Esophagus muscularis mucosa (tissue), 4 donors: Measurements from ENCODE around the gene PTPRN2. TPM values are rescaled to one million over a fixed set of nuclear protein-coding genes. Genes with fewer than 3 reads are reported as not detected.

Experiments
- DNase-seq: peaks from one replicate; pipeline ENCODE4 v3.0.0-alpha.2; 2017; ENCODE audit errors: extremely low spot score
- H3K27ac ChIP-seq, 4 donors: fragments of 200-600 bp; sonication (generic); replicated peaks in 1 of 4; 1 replicate in 3 of 4; 2 replicates in 1 of 4; pipeline ENCODE4 v1.5.1; 2016 to 2019; ENCODE audit warnings: mild to moderate bottlenecking in 1 of 4
- H3K27me3 ChIP-seq, 4 donors: fragments of 200-600 bp; sonication (generic); one replicate each; pipeline versions ENCODE4 v1.5.1 to v1.6.0; 2016 to 2019
- H3K36me3 ChIP-seq, 4 donors: fragments of 200-600 bp; sonication (generic); one replicate each; pipeline ENCODE4 v1.5.1; 2016 to 2019
- H3K4me1 ChIP-seq, 4 donors: fragments of 200-600 bp; sonication (generic); one replicate each; pipeline ENCODE4 v1.5.1; 2016 to 2019
- H3K4me3 ChIP-seq, 4 donors: fragments of 200-600 bp; sonication (generic); 1 replicate in 2 of 4; 2 replicates in 2 of 4; pipeline ENCODE4 v1.5.1; 2016 to 2019; ENCODE audit warnings: mild to moderate bottlenecking in 4 of 4, moderate library complexity in 1 of 4
- H3K9me3 ChIP-seq, 4 donors: fragments of 200-600 bp; sonication (generic); 1 replicate in 3 of 4; 2 replicates in 1 of 4; pipeline ENCODE4 v1.5.1; 2016 to 2019
- EP300 ChIP-seq: sonication (generic); formaldehyde crosslinking; IDR thresholded peaks from one replicate; pipeline ENCODE4 v1.6.1; 2017; ENCODE audit warnings: antibody characterized with exemption
- POLR2A ChIP-seq: fragments of 450-650 bp; IDR thresholded peaks from one replicate; pipeline ENCODE4 v1.6.1; 2017; ENCODE audit warnings: antibody characterized with exemption, moderate library complexity, mild to moderate bottlenecking, low read depth
- POLR2AphosphoS5 ChIP-seq, 2 donors: sonication (generic); formaldehyde crosslinking; IDR thresholded peaks; one replicate each; pipeline ENCODE4 v1.6.1; 2017; ENCODE audit warnings: antibody characterized with exemption in 2 of 2
- WGBS: methylation state at CpG from one replicate; pipeline ENCODE4 v1.1.5; 2018; 5-methylcytosine and 5-hydroxymethylcytosine counted together
- intact Hi-C: fragments of 100-400 bp; cut with DNase I; formaldehyde crosslinking; loops from one replicate; pipeline ENCODE4 v1.15.1; 2023
- total RNA-seq, 4 donors: library from RNA; depleted of rRNA; stranded (reverse); fragments of >200 nt; gene quantifications; one replicate each; pipeline versions ENCODE4 v1.1.0 to v1.2.1, GENCODE V29; 2016
- TF ChIP-seq, protein P1 (sequence below), 3 experiments: fragments of 200-600 bp in 2 of 3; fragments of 450-650 bp in 1 of 3; sonication (generic) in 2 of 3; IDR thresholded peaks; one replicate each; pipeline ENCODE4 v1.5.1; 2017 to 2019; ENCODE audit warnings: antibody characterized with exemption in 3 of 3, mild to moderate bottlenecking in 2 of 3, moderate library complexity in 1 of 3

The PTPRN2 gene
- total RNA-seq, 4 donors from 2014 or later: 2.1 to 3.1 (median 3.1) TPM

DNA sequence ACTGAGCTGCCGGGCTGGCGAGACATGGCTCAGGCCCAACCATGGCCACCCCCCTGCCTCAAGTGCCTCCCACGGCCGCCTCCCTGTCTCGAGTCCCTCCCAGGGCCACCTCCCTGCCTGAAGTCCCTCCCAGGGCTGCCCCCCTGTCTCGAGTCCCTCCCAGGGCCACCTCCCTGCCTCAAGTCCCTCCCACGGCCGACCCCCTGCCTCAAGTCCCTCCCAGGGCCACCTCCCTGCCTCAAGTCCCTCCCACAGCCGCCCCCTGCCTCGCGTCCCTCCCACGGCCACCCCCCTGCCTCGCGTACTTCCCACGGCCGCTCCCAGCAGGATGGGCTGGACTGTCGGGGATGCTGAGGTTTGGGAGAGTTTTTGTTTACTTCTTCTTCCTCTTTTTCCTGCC lies 462.5 kb downstream of the PTPRN2 start:
- Histone ChIP-seq H3K27ac (no peak overlapping the region), H3K4me3 (no peak overlapping the region), H3K9me3 (peaks cover 0 to 8% (median 2%) of the 10 kb centered on the region in 4 donors), H3K4me1 (no peaks in the 10 kb centered on the region), H3K36me3 (no peaks in the 10 kb centered on the region), H3K27me3 (no peaks in the 10 kb centered on the region)
- TF ChIP-seq POLR2AphosphoS5 (IDR thresholded peaks at IDR 0.05) (no peak), EP300 (no peak), POLR2A (no peak)
- TF ChIP-seq, protein P1, sequence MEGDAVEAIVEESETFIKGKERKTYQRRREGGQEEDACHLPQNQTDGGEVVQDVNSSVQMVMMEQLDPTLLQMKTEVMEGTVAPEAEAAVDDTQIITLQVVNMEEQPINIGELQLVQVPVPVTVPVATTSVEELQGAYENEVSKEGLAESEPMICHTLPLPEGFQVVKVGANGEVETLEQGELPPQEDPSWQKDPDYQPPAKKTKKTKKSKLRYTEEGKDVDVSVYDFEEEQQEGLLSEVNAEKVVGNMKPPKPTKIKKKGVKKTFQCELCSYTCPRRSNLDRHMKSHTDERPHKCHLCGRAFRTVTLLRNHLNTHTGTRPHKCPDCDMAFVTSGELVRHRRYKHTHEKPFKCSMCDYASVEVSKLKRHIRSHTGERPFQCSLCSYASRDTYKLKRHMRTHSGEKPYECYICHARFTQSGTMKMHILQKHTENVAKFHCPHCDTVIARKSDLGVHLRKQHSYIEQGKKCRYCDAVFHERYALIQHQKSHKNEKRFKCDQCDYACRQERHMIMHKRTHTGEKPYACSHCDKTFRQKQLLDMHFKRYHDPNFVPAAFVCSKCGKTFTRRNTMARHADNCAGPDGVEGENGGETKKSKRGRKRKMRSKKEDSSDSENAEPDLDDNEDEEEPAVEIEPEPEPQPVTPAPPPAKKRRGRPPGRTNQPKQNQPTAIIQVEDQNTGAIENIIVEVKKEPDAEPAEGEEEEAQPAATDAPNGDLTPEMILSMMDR (IDR thresholded peaks at IDR 0.05): no peak
- WGBS: 94% methylated on average over 17 of the region's 17 CpGs
- DNase-seq: no peak
- intact Hi-C loops: no loop called here

DNA sequence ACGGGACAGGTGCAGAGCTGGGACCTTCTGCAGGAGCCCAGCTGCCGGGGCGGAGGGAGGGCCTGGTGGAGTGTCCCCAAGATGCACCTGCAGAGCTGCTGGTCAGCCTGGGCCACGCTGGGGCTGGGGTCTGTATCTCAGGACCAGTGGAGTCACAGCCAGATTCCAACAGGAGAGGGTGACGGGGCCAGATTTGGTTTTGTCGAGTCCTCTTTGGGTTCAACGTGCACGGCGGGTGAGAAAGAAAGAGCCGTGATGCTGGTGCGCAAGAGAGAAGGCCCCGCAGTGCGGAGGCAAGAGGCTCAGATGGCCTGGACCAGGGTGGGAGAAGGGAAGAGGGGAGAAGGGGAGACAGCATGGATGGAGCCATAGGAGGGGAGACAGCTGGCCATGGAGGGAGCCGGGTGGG lies 462.9 kb downstream of the PTPRN2 start:
- intact Hi-C loops: no loop called here
- TF ChIP-seq, protein P1 (IDR thresholded peaks at IDR 0.05): no peak
- TF ChIP-seq POLR2AphosphoS5 (IDR thresholded peaks at IDR 0.05): no peak
- TF ChIP-seq EP300: no peak
- no peak for TF ChIP-seq POLR2A

DNA sequence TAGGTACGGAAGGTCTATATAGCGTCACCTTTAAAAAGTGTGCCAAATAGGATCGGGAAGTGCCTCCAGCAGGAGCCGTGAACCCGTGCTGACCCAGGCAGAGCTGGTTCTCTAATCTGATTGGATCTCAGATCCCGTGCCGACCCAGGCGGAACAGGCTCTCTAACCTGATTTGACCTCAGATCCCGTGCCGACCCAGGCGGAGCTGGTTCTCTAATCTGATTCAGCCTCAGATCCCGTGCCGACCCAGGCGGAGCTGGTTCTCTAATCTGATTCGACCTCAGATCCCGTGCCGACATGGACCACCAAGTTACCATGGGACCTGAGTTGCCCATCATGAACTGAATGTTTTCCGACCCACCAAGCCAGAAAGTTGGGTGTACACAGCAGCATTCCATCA lies 463.9 kb downstream of the PTPRN2 start:
- no peak for DNase-seq
- intact Hi-C loops: no loop called here
- Histone ChIP-seq H3K4me1 (no peaks in the 10 kb centered on the region), H3K36me3 (no peaks in the 10 kb centered on the region), H3K4me3 (no peak overlapping the region), H3K9me3 (peaks cover 0 to 20% (median 7%) of the 10 kb centered on the region in 4 donors), H3K27me3 (no peaks in the 10 kb centered on the region), H3K27ac (no peak overlapping the region)
- WGBS: 95% methylated on average over 18 of the region's 18 CpGs
- no peak for TF ChIP-seq EP300
- TF ChIP-seq, protein P1 (IDR thresholded peaks at IDR 0.05): no peak
- TF ChIP-seq POLR2AphosphoS5 (IDR thresholded peaks at IDR 0.05): no peak
- TF ChIP-seq POLR2A: no peak

More for the DNA sequence above, 462.9 kb downstream of the PTPRN2 start:
- 87% methylated on average over 14 of the region's 14 CpGs for WGBS
- H3K9me3 ChIP-seq: peaks cover 0 to 11% (median 4%) of the 10 kb centered on the region in 4 donors
- no peak for DNase-seq
- H3K27ac ChIP-seq: no peak overlapping the region
- H3K4me3 ChIP-seq: no peak overlapping the region
- H3K36me3 ChIP-seq: no peaks in the 10 kb centered on the region
- H3K4me1 ChIP-seq: no peaks in the 10 kb centered on the region
- H3K27me3 ChIP-seq: no peaks in the 10 kb centered on the region

DNA sequence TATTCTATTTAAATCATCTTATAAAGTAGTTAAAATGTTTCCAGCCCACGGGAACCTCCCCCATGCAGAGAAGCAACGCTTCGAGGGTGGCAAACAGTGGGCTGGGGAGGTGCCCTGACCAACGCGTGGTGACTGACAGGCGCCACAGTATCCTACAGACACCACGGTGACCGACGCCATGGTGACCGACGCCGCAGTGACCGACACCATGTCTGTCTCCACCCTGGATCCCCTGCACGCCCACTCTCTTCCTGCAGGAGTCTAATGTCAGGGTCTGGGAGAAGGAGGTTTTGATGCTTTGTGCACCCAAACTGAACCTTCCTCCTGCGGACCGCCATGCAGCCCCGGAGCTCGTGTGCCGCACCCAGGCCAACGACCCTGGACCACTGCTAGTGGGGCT lies 464.4 kb downstream of the PTPRN2 start:
- no peaks in the 10 kb centered on the region for H3K27me3 ChIP-seq
- H3K27ac ChIP-seq: no peak overlapping the region
- no peak overlapping the region for H3K4me3 ChIP-seq
- intact Hi-C loops: no loop called here
- no peak for DNase-seq
- no peaks in the 10 kb centered on the region for H3K4me1 ChIP-seq
- peaks cover under 1 to 25% (median 11%) of the 10 kb centered on the region in 4 donors for H3K9me3 ChIP-seq
- no peak for TF ChIP-seq POLR2AphosphoS5 (IDR thresholded peaks at IDR 0.05)
- 90% methylated on average over 20 of the region's 20 CpGs for WGBS
- H3K36me3 ChIP-seq: no peaks in the 10 kb centered on the region

DNA sequence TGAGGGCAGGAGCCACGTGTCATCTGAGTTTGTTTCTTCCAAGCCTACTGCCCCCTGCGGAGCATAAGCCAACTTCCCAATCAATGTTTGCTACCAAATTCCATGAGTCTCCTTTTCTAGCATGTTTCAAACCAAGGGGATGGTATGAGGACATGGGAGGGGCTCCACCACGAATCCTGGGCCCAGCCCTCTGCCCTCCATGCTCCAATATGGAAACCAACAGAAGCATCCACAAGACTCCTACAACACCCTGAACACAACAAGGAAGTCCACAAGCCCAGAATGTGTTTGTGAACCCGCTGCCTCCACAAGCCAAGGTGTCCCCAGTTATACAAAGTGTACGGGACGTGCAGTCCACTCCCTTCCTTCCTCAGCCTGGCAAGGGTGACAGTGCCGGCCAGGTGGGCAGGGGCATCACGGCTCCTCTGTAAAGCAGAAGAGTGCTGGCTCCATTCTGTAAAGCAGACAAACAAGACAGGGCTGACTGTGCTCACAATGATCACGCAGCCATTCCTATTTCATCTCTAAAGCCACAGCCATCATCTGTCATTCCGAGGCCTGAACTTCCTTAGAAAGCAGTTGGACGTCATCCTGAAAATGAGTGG lies 466.1 kb downstream of the PTPRN2 start:
- WGBS: 62% methylated on average over 3 of the region's 11 CpGs
- no peak for DNase-seq
- Histone ChIP-seq H3K9me3 (peaks cover 3 to 41% (median 25%) of the 10 kb centered on the region in 4 donors), H3K27me3 (no peaks in the 10 kb centered on the region), H3K4me3 (no peak overlapping the region), H3K36me3 (no peaks in the 10 kb centered on the region), H3K4me1 (no peaks in the 10 kb centered on the region), H3K27ac (no peak overlapping the region)
- TF ChIP-seq, protein P1 (IDR thresholded peaks at IDR 0.05): no peak
- no peak for TF ChIP-seq POLR2A
- no peak for TF ChIP-seq EP300
- TF ChIP-seq POLR2AphosphoS5 (IDR thresholded peaks at IDR 0.05): no peak
- intact Hi-C loops: no loop called here
